Right cardiac atrium (tissue), 5 donors: ENCODE results near the gene SPECC1. TPM values are rescaled to one million over a fixed set of nuclear protein-coding genes. Genes with fewer than 3 reads are reported as not detected.

ENCODE experiments used
- ATAC-seq, 2 donors: fragments of 200-7000 bp; cut with Tn5 transposase; one replicate each; pipeline versions ENCODE4 v1.8.0 to v1.9.1; 2020; ENCODE audit warnings: moderate library complexity in 2 of 2, mild to moderate bottlenecking in 1 of 2
- DNase-seq, 3 donors: peaks; one replicate each; pipeline ENCODE4 v3.0.0-alpha.2; 2020
- H3K27ac ChIP-seq: one replicate; pipeline ENCODE4 v1.5.1; 2013; ENCODE audit warnings: mild to moderate bottlenecking, low read length, control low read depth, moderate library complexity
- H3K27me3 ChIP-seq: one replicate; pipeline ENCODE4 v1.6.1; 2013; ENCODE audit not compliant: control insufficient read depth, insufficient read depth
- H3K4me1 ChIP-seq: one replicate; pipeline ENCODE4 v1.6.1; 2013; ENCODE audit warnings: low read length; ENCODE audit not compliant: control insufficient read depth, insufficient read depth
- H3K4me3 ChIP-seq: one replicate; pipeline ENCODE4 v1.5.1; 2013; ENCODE audit warnings: low read length, control low read depth
- H3K9me3 ChIP-seq: one replicate; pipeline ENCODE4 v1.6.1; 2013; ENCODE audit warnings: low read length; ENCODE audit not compliant: control insufficient read depth
- WGBS: extraction: QIAGEN DNeasy Blood & Tissue Kit; methylation state at CpG from one replicate; pipeline ENCODE4 v1.1.7; 2013; 5-methylcytosine and 5-hydroxymethylcytosine counted together
- intact Hi-C, 4 donors: fragments of 100-400 bp; cut with DNase I; formaldehyde crosslinking; loops; one replicate each; pipeline versions ENCODE4 v1.11.0 to v1.14.0; 2022 to 2023
- polyA plus RNA-seq: library from polyadenylated mRNA; stranded (reverse); fragments of 200-250 nt; gene quantifications from one replicate; pipeline ENCODE4 v1.2.3, GENCODE V29; 2013
- total RNA-seq, 4 donors: library from RNA; stranded (reverse); fragmentation: NEBNext Ultra II Directional; extraction: Animal tissue kit (Norgen Biotek cat#: 25700); gene quantifications; one replicate each; pipeline ENCODE4 v1.2.1, GENCODE V29; 2021
- donor health status: healthy with polysubstance abuse.
- donor health status: DM: no; HTN: yes; CAD: no.
- donor health status: DM: no; HTN: no; CAD: no.
- donor health status: DM: no; HTN: yes; CAD: no; lungs with severe emphysema.
- donor health status: DM: yes; HTN: yes; CAD: no.

Gene SPECC1
- total and polyA plus RNA-seq, 5 donors = 3.1 to 9.7 (median 8.0) TPM

DNA sequence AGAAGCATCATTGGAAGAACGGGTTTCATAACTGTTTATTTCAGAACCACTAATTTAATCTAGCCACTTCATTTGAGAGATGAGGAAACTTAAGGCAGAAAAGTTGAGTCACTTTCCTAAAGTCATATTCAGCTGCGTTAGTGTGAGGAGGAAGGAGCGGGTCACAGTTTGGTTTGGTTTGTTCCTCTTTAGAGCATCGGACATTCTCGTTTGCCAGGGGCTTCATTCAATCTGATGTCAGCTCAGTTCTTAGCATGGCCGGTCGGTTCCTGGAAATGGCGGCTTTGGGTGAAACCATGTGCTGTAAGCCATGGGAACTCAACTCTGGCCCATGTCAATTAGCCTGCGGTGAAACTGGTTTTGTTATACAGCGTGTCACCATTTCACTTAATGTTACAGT is 271.7 kb downstream of the SPECC1 start:
- Histone ChIP-seq H3K27me3 (no peaks in the 10 kb centered on the region), H3K4me1 (no peaks in the 10 kb centered on the region), H3K4me3 (no peak overlapping the region), H3K27ac (no peak overlapping the region), H3K9me3 (no peaks in the 10 kb centered on the region)
- intact Hi-C loops = no loop called here
- no peak for ATAC-seq
- 91% methylated on average over 10 of the region's 10 CpGs for WGBS
- DNase-seq = no peak

DNA sequence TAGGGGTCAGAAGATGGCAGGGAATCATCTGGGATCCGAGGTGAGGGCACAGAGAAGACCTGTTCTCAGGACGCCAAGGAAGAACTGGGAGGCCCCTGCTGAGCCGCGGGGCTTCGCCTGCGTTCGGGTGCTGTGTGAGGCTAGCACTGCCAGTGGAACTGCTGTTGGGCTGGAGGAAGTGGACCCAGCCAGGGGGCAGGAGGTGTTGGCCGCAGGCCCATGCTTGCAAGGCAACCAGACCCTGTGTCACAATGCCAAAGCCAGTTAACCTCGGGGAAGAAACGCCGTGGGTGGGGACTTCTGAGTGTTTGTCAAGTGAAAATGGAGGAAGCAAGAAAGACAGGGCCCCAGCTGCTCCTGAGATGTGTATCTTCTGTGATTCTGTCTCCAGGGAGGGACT is 272.7 kb downstream of the SPECC1 start:
- DNase-seq (peak; percentile 36 to 82 (median 77)), ATAC-seq (peak; percentile 30 to 36)
- Histone ChIP-seq H3K4me1 (no peaks in the 10 kb centered on the region), H3K4me3 (no peak overlapping the region), H3K27me3 (no peaks in the 10 kb centered on the region), H3K27ac (no peak overlapping the region), H3K9me3 (no peaks in the 10 kb centered on the region)
- 68% methylated on average over 11 of the region's 11 CpGs for WGBS
- intact Hi-C loops = no loop called here

DNA sequence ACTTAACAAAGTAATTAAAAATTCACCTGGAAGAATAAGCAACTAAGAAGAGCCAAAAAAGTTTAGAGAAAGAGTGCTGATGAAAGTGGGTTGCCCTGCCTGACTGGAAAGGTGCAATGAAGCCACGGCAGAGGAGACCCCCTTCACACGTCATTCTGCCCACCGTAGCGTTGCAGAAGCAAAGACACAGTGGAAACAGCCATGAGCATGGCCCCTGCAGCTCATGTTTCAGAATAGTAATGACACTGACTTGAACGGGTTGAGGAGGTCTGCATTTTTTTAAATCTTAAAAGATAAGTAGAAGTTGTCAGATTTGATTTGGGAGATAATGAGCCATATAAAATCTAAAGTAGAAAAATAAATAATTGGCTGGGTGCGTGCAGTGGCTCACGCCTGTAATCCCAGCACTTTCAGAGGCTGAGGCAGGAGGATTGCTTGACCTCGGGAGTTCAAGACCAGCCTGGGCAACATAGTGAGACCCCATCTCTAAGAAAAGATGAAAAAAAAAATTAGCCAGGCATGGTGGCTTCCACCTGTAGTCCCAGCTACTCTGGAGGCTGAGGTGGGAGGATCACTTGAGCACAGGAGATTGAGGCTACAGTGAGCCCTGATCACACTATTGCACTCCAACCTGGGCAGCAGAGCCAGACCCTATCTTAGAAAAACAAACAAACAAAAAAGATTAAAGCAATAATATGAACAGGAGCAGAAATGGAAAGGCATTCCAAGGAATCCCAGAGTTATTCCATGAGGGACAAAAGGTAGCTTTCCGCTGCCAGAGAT is 273.6 kb downstream of the SPECC1 start:
- no peak for ATAC-seq
- no peak overlapping the region for H3K27ac ChIP-seq
- 90% methylated on average over 9 of the region's 9 CpGs for WGBS

DNA sequence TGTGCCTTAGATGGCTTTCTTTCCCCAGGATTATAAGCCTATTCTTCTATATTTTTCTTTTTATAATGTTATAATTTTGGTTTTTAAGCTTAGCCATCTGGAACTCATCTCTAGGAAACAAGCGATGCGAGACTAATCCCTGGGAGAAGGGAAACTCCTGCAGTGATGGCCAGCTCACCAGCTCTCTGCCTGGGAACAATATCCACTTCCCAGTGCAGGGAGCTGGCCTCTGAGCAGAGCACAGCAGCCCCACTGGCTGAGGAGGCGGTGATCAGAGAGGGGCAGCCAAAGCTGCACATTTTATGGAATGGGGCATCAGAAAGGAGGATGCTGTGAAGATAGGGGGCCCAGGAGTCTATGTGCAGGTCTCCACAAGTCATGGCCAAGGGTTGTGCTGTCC is 274.9 kb downstream of the SPECC1 start:
- DNase-seq (no peak), ATAC-seq (no peak)
- H3K4me3 ChIP-seq = no peak overlapping the region
- H3K27ac ChIP-seq = no peak overlapping the region
- no peaks in the 10 kb centered on the region for H3K27me3 ChIP-seq
- WGBS = 75% methylated on average over 3 of the region's 3 CpGs
- H3K9me3 ChIP-seq = no peaks in the 10 kb centered on the region
- no peaks in the 10 kb centered on the region for H3K4me1 ChIP-seq
- intact Hi-C loops = no loop called here

More for the DNA sequence above, 273.6 kb downstream of the SPECC1 start:
- Histone ChIP-seq H3K4me3 (no peak overlapping the region), H3K4me1 (no peaks in the 10 kb centered on the region), H3K27me3 (no peaks in the 10 kb centered on the region), H3K9me3 (no peaks in the 10 kb centered on the region)
- intact Hi-C loops = no loop called here
- no peak for DNase-seq

DNA sequence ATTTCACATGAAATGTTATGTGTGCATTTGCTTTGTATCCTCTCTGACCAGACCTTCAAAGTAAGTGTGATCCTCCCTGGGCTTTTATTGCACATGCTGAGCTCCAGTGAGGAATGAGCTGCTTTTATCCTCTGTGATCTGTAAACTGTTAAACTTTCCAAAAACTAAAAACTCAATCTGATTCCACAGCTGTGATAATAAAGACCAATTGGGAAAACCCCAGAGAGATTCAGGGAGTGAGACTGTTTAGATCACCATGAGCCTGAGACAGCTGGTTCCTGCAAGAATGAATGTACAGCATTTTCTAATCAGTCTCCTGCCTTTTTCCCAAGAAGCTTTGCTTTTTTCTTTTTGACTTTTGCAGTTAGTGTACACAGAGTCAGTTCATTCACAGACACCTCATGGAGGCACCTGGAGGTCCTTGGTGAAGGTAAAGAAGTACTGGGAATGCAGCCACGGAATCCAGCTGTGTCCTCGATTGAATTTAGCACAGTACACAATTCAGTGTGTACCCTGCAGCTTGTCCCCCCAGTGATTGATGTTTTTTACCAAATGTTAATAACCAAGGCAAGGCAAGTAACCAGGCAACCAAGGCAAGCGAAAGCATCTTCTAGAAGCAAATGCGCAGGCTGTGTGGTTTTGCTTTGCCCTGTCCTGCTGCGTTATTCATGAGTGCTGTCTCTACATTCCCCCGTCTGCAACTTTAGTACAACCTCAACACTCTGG is 275.6 kb downstream of the SPECC1 start:
- no peaks in the 10 kb centered on the region for H3K27me3 ChIP-seq
- WGBS = 93% methylated on average over 6 of the region's 6 CpGs

DNA sequence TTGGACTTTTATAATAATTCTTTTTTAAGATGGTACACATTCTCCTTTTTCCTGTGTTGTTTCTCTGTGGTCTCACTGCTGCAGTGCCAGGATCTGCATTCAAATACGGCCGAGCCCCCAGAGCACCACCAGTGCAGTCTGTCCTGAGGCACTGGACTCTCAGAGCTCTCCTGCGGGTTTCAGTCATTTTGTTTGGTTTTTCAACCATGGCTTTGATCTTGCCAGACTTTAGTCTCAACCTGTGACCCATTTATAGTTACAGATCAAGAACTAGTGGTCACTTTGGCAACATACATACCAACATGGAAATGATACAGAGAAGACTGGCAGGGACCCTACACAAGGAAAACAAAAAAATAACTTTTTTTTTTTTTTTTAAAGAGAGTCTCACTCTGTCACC is 280.8 kb downstream of the SPECC1 start:
- Histone ChIP-seq H3K27ac (no peak overlapping the region), H3K4me1 (no peaks in the 10 kb centered on the region), H3K4me3 (no peak overlapping the region), H3K9me3 (no peaks in the 10 kb centered on the region), H3K27me3 (no peaks in the 10 kb centered on the region)
- DNase-seq (no peak), ATAC-seq (no peak)
- intact Hi-C loops = no loop called here
- WGBS = 90% methylated on average over 3 of the region's 3 CpGs

More for the DNA sequence above, 275.6 kb downstream of the SPECC1 start:
- no peaks in the 10 kb centered on the region for H3K9me3 ChIP-seq
- H3K4me1 ChIP-seq = no peaks in the 10 kb centered on the region
- intact Hi-C loops = no loop called here
- ATAC-seq (no peak), DNase-seq (no peak)
- H3K27ac ChIP-seq = no peak overlapping the region
- no peak overlapping the region for H3K4me3 ChIP-seq

DNA sequence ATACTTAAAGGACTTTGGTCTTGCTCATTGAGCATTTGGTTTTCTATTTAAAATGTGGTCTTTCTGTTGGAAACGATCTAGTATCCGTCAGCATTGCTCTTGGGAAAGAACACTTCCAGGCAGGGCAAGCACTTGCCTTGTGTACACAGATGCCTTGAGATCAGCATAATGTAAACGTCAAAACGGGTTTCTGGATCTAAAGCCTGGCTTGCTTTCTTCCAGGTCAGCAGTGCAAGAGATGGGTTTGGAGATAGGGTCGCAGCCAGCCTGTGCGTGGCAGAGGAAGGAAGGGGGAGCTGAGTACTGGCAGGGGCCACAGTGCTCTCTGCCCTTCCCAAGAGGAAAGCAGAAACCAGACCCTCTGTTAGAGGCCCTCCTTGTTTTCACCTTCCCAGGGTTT is 282.7 kb downstream of the SPECC1 start:
- intact Hi-C loops = no loop called here
- H3K27me3 ChIP-seq = no peaks in the 10 kb centered on the region
- H3K27ac ChIP-seq = no peak overlapping the region
- H3K9me3 ChIP-seq = no peaks in the 10 kb centered on the region
- H3K4me1 ChIP-seq = no peaks in the 10 kb centered on the region
- no peak overlapping the region for H3K4me3 ChIP-seq
- ATAC-seq = no peak
- no peak for DNase-seq
- WGBS = 64% methylated on average over 6 of the region's 6 CpGs

DNA sequence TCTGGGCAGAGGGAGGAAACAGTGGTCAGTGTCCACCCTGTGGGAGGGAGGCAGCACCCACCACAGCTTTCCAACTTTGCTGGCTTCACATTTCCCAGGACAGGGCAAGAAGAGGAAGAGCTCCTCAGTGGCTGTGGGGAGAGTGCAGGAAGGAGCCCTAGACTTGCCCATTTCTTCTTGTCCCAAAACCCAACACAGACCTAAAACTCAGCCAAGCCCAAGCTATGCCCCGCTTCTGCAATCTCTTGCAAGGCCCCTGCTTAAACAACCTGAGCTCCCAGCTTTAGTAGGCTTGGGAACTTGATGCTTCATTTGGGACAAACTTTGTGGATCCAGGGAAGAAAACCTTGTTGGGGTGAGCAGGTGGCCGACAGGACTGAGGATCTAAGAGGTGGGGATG is 284.3 kb downstream of the SPECC1 start:
- Histone ChIP-seq H3K27ac (no peak overlapping the region), H3K4me1 (no peaks in the 10 kb centered on the region), H3K9me3 (no peaks in the 10 kb centered on the region), H3K27me3 (no peaks in the 10 kb centered on the region), H3K4me3 (no peak overlapping the region)
- intact Hi-C loops = no loop called here
- DNase-seq = no peak
- 92% methylated on average over 2 of the region's 2 CpGs for WGBS
- ATAC-seq = no peak

DNA sequence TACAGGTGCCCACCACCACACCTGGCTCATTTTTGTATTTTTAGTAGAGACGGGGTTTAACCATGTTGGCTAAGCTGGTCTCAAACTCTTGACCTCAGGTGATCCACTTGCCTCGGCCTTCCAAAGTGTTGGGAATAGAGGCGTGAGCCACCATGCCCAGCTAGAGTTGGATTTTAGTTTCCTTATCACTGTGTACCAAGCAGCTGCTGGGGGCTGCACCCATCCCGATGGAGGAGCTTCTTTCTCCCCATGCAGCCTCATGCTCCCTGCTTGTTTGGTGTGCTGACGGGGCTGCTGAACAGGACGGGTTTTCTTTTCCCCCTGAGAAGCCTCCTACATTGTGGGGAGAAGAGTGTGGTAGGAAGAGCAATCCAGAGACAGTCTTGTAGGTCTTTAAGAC is 285.0 kb downstream of the SPECC1 start:
- H3K27me3 ChIP-seq = no peaks in the 10 kb centered on the region

DNA sequence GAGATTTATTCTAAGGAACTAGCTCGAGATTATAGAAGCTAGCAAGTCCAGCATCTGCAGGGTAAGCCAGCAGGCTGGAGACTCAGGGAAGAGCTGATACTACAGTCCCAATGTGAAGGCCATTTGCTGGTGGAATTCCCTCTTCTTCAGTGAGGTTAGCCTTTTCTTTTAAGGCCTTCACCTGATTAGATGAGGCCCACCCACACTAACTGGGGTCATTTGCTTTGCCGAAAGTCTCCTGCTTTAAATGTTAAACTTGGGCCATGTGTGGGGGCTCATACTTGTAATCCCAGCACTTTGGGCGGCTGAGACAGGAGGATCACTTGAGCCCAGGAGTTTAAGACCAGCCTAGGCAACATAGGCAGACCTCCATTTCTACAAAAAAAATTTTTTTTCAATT is 289.9 kb downstream of the SPECC1 start:
- Histone ChIP-seq H3K9me3 (no peaks in the 10 kb centered on the region), H3K27ac (no peak overlapping the region), H3K4me1 (no peaks in the 10 kb centered on the region), H3K4me3 (no peak overlapping the region), H3K27me3 (no peaks in the 10 kb centered on the region)
- ATAC-seq = no peak
- DNase-seq = no peak
- intact Hi-C loops = no loop called here
- 91% methylated on average over 3 of the region's 3 CpGs for WGBS

More for the DNA sequence above, 285.0 kb downstream of the SPECC1 start:
- no peaks in the 10 kb centered on the region for H3K9me3 ChIP-seq
- WGBS = 94% methylated on average over 6 of the region's 6 CpGs
- intact Hi-C loops = no loop called here
- no peak for DNase-seq
- ATAC-seq = no peak
- no peak overlapping the region for H3K27ac ChIP-seq
- H3K4me1 ChIP-seq = no peaks in the 10 kb centered on the region
- no peak overlapping the region for H3K4me3 ChIP-seq

DNA sequence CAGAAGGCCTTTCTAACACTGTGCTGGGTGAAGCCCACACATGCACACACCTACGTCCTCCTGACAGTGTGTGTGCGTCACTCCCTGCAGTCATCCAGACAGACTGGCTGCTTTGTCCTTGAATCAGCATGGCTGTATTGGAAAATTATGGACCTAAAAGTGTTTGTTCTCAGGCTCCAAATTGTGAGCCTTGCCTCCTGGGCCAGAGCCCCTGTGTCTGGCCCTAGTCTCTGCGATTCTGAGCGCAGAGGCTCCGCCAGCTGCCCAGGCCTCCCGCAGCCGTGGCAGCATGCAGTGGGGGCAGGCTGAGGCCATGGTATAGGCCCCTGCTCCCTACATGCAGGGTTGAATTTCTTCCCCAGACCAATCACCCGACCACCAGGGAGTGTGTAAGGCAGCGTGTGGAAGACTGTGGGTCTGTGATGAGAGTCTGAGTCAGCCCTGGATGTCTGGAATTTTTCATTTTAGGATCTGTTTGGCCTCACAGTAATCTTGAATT is 291.3 kb downstream of the SPECC1 start:
- no peaks in the 10 kb centered on the region for H3K4me1 ChIP-seq
- ATAC-seq (peak in 1 of 2 donors; percentile 23), DNase-seq (no peak)
- no peaks in the 10 kb centered on the region for H3K27me3 ChIP-seq
- no peak overlapping the region for H3K27ac ChIP-seq
- WGBS = 77% methylated on average over 9 of the region's 9 CpGs
- intact Hi-C loops = no loop called here
- H3K9me3 ChIP-seq = no peaks in the 10 kb centered on the region
- H3K4me3 ChIP-seq = no peak overlapping the region
